Measurements from ENCODE around the gene KRT33B. TPM values are rescaled to one million over a fixed set of nuclear protein-coding genes. Genes with fewer than 3 reads are reported as not detected.

KRT33B gene
- total and polyA plus RNA-seq, 10 of the 15 experiments (the other 5 are each of a cell fraction or from before 2014, with no cell fraction given) = not detected

DNA sequence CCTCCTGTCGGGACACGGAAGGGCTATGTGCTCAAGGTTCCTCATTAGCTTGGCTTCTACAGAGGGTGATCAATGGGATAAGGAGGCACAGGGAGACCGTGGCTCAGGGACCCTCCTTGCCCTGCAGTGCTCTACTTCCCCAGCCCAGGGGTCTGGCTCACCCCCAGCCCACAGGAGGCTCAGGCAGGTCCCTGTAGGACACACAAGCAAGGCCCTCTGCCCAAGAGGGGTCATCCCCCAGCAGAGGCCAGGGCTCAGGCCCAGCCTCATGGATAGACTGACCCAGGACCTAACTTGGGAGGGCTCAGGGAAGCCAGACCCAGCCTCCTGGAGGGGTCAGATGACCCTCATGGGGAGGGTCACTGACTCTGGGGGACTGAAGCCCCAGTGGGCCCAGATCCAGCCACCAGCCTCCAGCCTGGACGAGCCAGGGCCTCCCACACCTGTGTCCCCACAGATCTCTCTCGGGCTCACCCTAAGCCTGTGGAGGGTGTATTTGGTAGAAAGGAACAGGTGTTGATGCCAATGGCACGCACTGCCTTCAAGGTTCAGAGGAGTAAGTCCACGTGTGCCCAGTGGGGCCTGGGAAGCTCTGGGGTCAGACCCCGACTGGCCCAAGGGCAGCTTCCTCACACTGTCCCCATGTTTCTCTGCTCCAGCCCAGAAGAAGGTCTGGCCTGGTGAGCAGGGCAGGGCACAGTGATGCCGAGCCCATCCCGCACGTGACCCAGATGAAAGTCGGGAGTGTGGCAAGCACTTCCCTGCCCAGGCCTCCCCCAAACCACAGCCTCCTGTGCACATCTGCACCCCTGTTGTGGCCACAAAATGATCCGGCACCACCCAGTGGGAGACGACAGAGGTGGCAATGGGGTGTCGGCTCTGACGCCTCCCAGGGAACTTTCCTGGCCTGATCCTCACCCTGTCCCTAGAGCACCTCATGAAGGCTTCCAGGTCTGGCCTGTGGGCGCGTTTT is 43.2 kb downstream of the KRT33B start (continued):
- TF ChIP-seq SP1 (IDR thresholded peaks at IDR 0.05; ENCODE audit: low read depth, low read length) (no peak), SUPT20H (IDR thresholded peaks at IDR 0.05; ENCODE audit: borderline replicate concordance, control insufficient read depth, low read depth, low read length) (no peak), SKIL (IDR thresholded peaks at IDR 0.05; ENCODE audit: low read depth, poor library complexity, severe bottlenecking) (no peak)

DNA sequence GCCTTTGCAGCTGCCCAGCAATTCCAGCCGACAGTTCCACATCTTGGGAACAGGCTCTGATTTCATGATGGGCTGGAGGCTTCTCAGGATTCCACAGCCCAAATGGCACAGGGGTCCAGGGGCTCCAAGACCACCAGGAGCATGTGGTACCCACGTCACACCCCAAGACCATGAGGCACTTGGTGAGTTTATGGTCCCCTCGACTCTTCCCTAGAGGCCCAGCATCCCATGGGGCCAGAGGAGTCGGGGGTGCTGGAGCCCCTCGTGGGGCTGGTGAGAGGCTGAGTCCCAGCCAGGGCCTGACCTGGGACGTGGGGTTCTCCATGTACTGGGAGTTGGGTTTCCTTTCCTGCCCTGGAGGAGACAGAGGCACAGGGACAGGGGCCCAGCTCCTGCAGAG is 44.0 kb downstream of the KRT33B start:
- FAIRE-seq (no peak), DNase-seq (ENCODE audit: low read depth, low spot score) (no peak), ATAC-seq (no peak)
- RAD21 ChIA-PET (ENCODE audit: unreplicated experiment) = no interaction called here
- Histone ChIP-seq H3K27ac (ENCODE audit: control insufficient read depth, insufficient read depth) (no peak overlapping the region), H3K36me3 (ENCODE audit: control insufficient read depth in 2 of 2, insufficient read depth in 2 of 2, low read length in 1 of 2) (no peaks in the 10 kb centered on the region), H4K20me1 (ENCODE audit: control insufficient read depth, insufficient read depth) (no peaks in the 10 kb centered on the region), H3K4me1 (ENCODE audit: control insufficient read depth, insufficient read depth, low read length) (no peaks in the 10 kb centered on the region), H3K9ac (ENCODE audit: control insufficient read depth, insufficient read depth, low read length) (no peak overlapping the region), H2AFZ (ENCODE audit: control insufficient read depth, low read depth, low read length) (no peak overlapping the region), H3K79me2 (ENCODE audit: control insufficient read depth, insufficient read depth, low read length) (no peaks in the 10 kb centered on the region), H3K4me2 (ENCODE audit: control insufficient read depth, insufficient read depth) (no peak overlapping the region), H3K4me3 (no peak overlapping the region), H3K27me3 (replicated peaks in 1 of 2; ENCODE audit: control insufficient read depth in 2 of 2, insufficient read depth in 2 of 2, low read length in 1 of 2) (no peaks in the 10 kb centered on the region; a peak in 1 of 4 replicates), H3K9me3 (replicated peaks; ENCODE audit: control insufficient read depth, insufficient read depth, low read length) (no peaks in the 10 kb centered on the region; the same call in 2 of the 3 replicates)
- in situ Hi-C loops (cut with MboI) (no loop called here), intact Hi-C loops (cut with micrococcal nuclease; ENCODE audit: unreplicated experiment) (loop anchor here (10.0 kb wide), 1 partner anchor 701 kb away; no protein-coding TSS in a partner anchor)
- CTCF ChIA-PET = no interaction called here
- SMC1A ChIA-PET (ENCODE audit: uncharacterized antibody, unreplicated experiment) = no interaction called here
- no TSS peak for BruUV-seq (replicated peaks)
- POLR2A ChIA-PET = no interaction called here
- WGBS (ENCODE audit: insufficient coverage, insufficient replicate concordance, low lambda C conversion rate, missing lambda C conversion rate) = 13% methylated on average over 6 of the region's 6 CpGs
- TF ChIP-seq RELA (IDR thresholded peaks at IDR 0.05; ENCODE audit: borderline replicate concordance, partially characterized antibody) (no peak), KDM1A (IDR thresholded peaks at IDR 0.05; ENCODE audit: borderline replicate concordance) (no peak), MLLT1 (IDR thresholded peaks at IDR 0.05) (no peak)

Measured in GM12878 (cell line).